ENCODE results near the gene PKN1. TPM values are rescaled to one million over a fixed set of nuclear protein-coding genes. Genes with fewer than 3 reads are reported as not detected.
A peak's percentile ranks its signal among the peaks of the same experiment; 100 is the strongest.
"Not testable (repeated sequence)": the region's sequence is repeated elsewhere in the genome, so short reads cannot be mapped to it uniquely, and the experiment has no call there.

The PKN1 gene
- polyA plus RNA-seq, 3 donors = 49.5 to 119 (median 49.6) TPM

DNA sequence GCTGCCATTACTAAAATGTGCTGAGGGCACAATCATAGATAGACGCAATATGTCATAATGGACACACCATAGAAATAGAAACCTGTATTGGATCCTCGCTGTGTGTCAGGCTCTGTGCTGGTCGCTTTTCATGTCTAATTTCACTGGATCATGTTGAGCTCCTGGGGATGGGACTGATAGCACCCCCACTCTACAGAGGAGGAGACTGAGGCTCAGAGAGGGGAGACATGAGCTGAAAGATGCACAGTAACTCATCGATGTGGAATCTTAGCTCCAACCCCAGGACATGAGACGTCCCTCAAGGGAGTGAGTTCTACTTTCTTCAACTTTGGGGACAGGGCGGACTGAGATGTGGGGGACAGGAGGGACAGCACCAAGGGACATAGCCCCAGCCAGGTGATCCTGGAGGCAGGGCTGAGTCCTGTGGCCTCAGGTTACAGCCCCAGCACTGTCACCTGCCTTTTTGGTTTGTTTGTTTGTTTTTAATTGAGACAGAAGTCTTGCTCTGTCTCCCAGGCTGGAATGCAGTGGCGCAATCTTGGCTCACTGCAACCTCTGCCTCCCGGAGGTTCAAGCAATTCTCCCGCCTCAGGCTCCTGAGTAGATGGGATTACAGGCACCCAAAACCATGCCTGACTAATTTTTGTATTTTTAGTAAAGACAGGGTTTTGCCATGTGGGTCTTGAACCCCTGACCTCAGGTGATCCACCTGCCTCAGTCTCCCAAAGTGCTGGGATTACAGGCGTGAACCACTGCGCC is 69.4 kb downstream of the PKN1 start:
- WGBS (ENCODE audit: insufficient coverage) = 90% methylated on average over 5 of the region's 11 CpGs
- Histone ChIP-seq H4K20me1 (ENCODE audit: insufficient read depth, low read length) (no peaks in the 10 kb centered on the region), H3K4me1 (ENCODE audit: control insufficient read depth in 1 of 2, insufficient read depth in 2 of 2, low read length in 2 of 2) (peaks cover 13 to 23% of the 10 kb centered on the region in 2 donors), H3K27ac (ENCODE audit: low read depth in 1 of 2, low read length in 2 of 2) (no peak overlapping the region), H3K4me2 (replicated peaks; ENCODE audit: extremely low read depth, low read length, poor library complexity, severe bottlenecking) (no peak overlapping the region), H3K9me3 (replicated peaks in 1 of 2; ENCODE audit: control insufficient read depth in 1 of 2, insufficient read depth in 1 of 2, low read length in 2 of 2) (no peaks in the 10 kb centered on the region), H3K36me3 (replicated peaks in 1 of 2; ENCODE audit: control insufficient read depth in 1 of 2, insufficient read depth in 2 of 2, low read length in 2 of 2) (no peaks in the 10 kb centered on the region), H3K27me3 (ENCODE audit: control insufficient read depth in 2 of 2, insufficient read depth in 2 of 2, low read length in 2 of 2) (no peaks in the 10 kb centered on the region), H3K4me3 (replicated peaks in 1 of 3; ENCODE audit: low read depth in 2 of 3, low read length in 3 of 3) (no peak overlapping the region), H3K9ac (ENCODE audit: insufficient read depth, low read length, poor library complexity, severe bottlenecking) (no peak overlapping the region), H3K79me2 (ENCODE audit: insufficient read depth, low read length) (no peaks in the 10 kb centered on the region), H2AFZ (ENCODE audit: insufficient read depth, low read depth, low read length, poor library complexity, severe bottlenecking) (no peak overlapping the region)
- no peaks in the 10 kb centered on the region for H3K9me3 Mint-ChIP-seq
- H3K4me3 Mint-ChIP-seq = no peak overlapping the region
- H3K27ac Mint-ChIP-seq = no peak overlapping the region
- H3K4me1 Mint-ChIP-seq = peaks cover 28% of the 10 kb centered on the region
- DNase-seq = no peak
- TF ChIP-seq, protein P1, sequence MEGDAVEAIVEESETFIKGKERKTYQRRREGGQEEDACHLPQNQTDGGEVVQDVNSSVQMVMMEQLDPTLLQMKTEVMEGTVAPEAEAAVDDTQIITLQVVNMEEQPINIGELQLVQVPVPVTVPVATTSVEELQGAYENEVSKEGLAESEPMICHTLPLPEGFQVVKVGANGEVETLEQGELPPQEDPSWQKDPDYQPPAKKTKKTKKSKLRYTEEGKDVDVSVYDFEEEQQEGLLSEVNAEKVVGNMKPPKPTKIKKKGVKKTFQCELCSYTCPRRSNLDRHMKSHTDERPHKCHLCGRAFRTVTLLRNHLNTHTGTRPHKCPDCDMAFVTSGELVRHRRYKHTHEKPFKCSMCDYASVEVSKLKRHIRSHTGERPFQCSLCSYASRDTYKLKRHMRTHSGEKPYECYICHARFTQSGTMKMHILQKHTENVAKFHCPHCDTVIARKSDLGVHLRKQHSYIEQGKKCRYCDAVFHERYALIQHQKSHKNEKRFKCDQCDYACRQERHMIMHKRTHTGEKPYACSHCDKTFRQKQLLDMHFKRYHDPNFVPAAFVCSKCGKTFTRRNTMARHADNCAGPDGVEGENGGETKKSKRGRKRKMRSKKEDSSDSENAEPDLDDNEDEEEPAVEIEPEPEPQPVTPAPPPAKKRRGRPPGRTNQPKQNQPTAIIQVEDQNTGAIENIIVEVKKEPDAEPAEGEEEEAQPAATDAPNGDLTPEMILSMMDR (IDR thresholded peaks at IDR 0.05) = no peak
- intact Hi-C loops (cut with micrococcal nuclease) = no loop called here
- peaks cover 0 to 1% of the 10 kb centered on the region in 2 donors for H3K36me3 Mint-ChIP-seq
- H3K27me3 Mint-ChIP-seq (ENCODE audit: low read depth in 3 of 3) = peaks cover 5 to 15% (median 10%) of the 10 kb centered on the region in 3 donors

DNA sequence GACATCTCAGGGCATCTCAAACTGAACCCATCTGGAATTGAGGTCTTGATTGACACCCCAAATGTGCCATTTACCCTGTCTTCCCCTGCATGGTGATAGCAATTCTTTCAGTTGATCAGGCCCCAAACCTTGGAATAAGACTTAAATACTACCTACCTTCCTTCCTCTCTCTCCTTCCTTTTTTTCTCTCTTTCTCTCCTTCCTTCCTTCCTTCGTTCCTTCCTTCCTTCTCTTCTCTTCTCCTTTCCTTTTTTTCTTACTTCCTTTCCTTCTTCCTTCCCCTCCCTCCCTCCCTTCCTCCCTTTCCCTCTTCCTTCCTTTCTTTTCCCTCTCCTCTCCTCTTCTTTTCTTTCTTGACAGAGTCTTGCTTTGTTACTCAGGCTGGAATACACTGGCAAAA is 70.2 kb downstream of the PKN1 start:
- Mint-ChIP-seq H3K4me3 (no peak overlapping the region), H3K4me1 (peaks cover 29% of the 10 kb centered on the region), H3K36me3 (peaks cover 0 to 3% of the 10 kb centered on the region in 2 donors), H3K27me3 (ENCODE audit: low read depth in 3 of 3) (peaks cover 5 to 11% (median 7%) of the 10 kb centered on the region in 3 donors), H3K27ac (no peak overlapping the region), H3K9me3 (no peaks in the 10 kb centered on the region)
- intact Hi-C loops (cut with micrococcal nuclease) = no loop called here
- Histone ChIP-seq H3K79me2 (ENCODE audit: insufficient read depth, low read length) (no peaks in the 10 kb centered on the region), H3K9me3 (replicated peaks in 1 of 2; ENCODE audit: control insufficient read depth in 1 of 2, insufficient read depth in 1 of 2, low read length in 2 of 2) (no peaks in the 10 kb centered on the region), H3K36me3 (replicated peaks in 1 of 2; ENCODE audit: control insufficient read depth in 1 of 2, insufficient read depth in 2 of 2, low read length in 2 of 2) (no peaks in the 10 kb centered on the region), H4K20me1 (ENCODE audit: insufficient read depth, low read length) (no peaks in the 10 kb centered on the region), H3K4me2 (replicated peaks; ENCODE audit: extremely low read depth, low read length, poor library complexity, severe bottlenecking) (no peak overlapping the region), H3K27me3 (ENCODE audit: control insufficient read depth in 2 of 2, insufficient read depth in 2 of 2, low read length in 2 of 2) (no peaks in the 10 kb centered on the region), H3K27ac (ENCODE audit: low read depth in 1 of 2, low read length in 2 of 2) (no peak overlapping the region), H2AFZ (ENCODE audit: insufficient read depth, low read depth, low read length, poor library complexity, severe bottlenecking) (no peak overlapping the region), H3K9ac (ENCODE audit: insufficient read depth, low read length, poor library complexity, severe bottlenecking) (no peak overlapping the region), H3K4me1 (ENCODE audit: control insufficient read depth in 1 of 2, insufficient read depth in 2 of 2, low read length in 2 of 2) (peaks cover 15 to 25% of the 10 kb centered on the region in 2 donors), H3K4me3 (replicated peaks in 1 of 3; ENCODE audit: low read depth in 2 of 3, low read length in 3 of 3) (no peak overlapping the region)
- TF ChIP-seq, protein P1 (IDR thresholded peaks at IDR 0.05) = no peak
- DNase-seq = no peak
- WGBS (ENCODE audit: insufficient coverage) = 20% methylated on average over 1 of the region's 1 CpG

DNA sequence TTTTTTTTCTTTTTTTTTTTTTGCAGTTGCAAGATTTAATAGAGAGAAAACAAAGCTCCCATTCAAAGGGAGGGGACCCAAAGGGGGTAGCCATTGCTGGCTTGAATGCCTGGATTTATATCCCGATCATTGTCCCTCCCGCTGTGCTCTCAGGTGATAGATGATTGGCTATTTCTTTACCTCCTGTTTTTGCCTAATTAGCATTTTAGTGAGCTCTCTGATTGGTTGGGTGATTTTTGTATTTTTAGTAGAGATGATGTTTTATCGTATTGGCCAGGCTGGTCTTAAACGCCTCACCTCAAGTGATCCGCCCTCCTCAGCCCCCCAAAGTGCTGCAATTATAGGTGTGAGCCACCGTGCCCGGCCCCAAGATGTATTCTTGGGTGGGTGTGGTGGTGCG is 71.5 kb downstream of the PKN1 start:
- H3K27ac ChIP-seq (ENCODE audit: low read depth in 1 of 2, low read length in 2 of 2); H3K4me3 ChIP-seq (replicated peaks in 1 of 3; ENCODE audit: low read depth in 2 of 3, low read length in 3 of 3); DNase-seq; H3K9me3 ChIP-seq (replicated peaks in 1 of 2; ENCODE audit: control insufficient read depth in 1 of 2, insufficient read depth in 1 of 2, low read length in 2 of 2); H3K79me2 ChIP-seq (ENCODE audit: insufficient read depth, low read length); H3K27me3 Mint-ChIP-seq (ENCODE audit: low read depth in 3 of 3); H4K20me1 ChIP-seq (ENCODE audit: insufficient read depth, low read length); H3K27ac Mint-ChIP-seq; H3K27me3 ChIP-seq (ENCODE audit: control insufficient read depth in 2 of 2, insufficient read depth in 2 of 2, low read length in 2 of 2); intact Hi-C loops (cut with micrococcal nuclease); H3K9ac ChIP-seq (ENCODE audit: insufficient read depth, low read length, poor library complexity, severe bottlenecking); H3K4me2 ChIP-seq (replicated peaks; ENCODE audit: extremely low read depth, low read length, poor library complexity, severe bottlenecking); H3K36me3 Mint-ChIP-seq; H3K9me3 Mint-ChIP-seq; H2AFZ ChIP-seq (ENCODE audit: insufficient read depth, low read depth, low read length, poor library complexity, severe bottlenecking); H3K36me3 ChIP-seq (replicated peaks in 1 of 2; ENCODE audit: control insufficient read depth in 1 of 2, insufficient read depth in 2 of 2, low read length in 2 of 2): not testable (repeated sequence)
- peaks cover 37% of the 10 kb centered on the region for H3K4me1 Mint-ChIP-seq
- H3K4me1 ChIP-seq (ENCODE audit: control insufficient read depth in 1 of 2, insufficient read depth in 2 of 2, low read length in 2 of 2) = peaks cover 27 to 38% of the 10 kb centered on the region in 2 donors
- H3K4me3 Mint-ChIP-seq = peak overlapping the region in 1 of 2 donors; percentile 49
- WGBS (ENCODE audit: insufficient coverage) = no CpG with 5 or more reads among the region's 8 CpGs

Data from CD14-positive monocyte (primary cell).